Measurements from ENCODE around the gene CPA5.

The CPA5 gene

GRCh38 chr7:130386876-130387275, 42.3 kb downstream of the CPA5 start:
- H3K27ac ChIP-seq, result no peak overlapping the region
- TF ChIP-seq, protein P1, sequence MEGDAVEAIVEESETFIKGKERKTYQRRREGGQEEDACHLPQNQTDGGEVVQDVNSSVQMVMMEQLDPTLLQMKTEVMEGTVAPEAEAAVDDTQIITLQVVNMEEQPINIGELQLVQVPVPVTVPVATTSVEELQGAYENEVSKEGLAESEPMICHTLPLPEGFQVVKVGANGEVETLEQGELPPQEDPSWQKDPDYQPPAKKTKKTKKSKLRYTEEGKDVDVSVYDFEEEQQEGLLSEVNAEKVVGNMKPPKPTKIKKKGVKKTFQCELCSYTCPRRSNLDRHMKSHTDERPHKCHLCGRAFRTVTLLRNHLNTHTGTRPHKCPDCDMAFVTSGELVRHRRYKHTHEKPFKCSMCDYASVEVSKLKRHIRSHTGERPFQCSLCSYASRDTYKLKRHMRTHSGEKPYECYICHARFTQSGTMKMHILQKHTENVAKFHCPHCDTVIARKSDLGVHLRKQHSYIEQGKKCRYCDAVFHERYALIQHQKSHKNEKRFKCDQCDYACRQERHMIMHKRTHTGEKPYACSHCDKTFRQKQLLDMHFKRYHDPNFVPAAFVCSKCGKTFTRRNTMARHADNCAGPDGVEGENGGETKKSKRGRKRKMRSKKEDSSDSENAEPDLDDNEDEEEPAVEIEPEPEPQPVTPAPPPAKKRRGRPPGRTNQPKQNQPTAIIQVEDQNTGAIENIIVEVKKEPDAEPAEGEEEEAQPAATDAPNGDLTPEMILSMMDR (conservative IDR thresholded peaks at IDR 0.05), result no peak

- TF ChIP-seq, protein P1 (conservative IDR thresholded peaks at IDR 0.05), result no peak
- H3K27ac ChIP-seq, result no peak overlapping the region
Observed at GRCh38 chr7:130387306-130387627, 42.7 kb downstream of the CPA5 start.

GRCh38 chr7:130387628-130388403, 43.2 kb downstream of the CPA5 start:
- TF ChIP-seq, protein P1 (conservative IDR thresholded peaks at IDR 0.05), result no peak
- H3K27ac ChIP-seq, result no peak overlapping the region

- H3K27ac ChIP-seq, result no peak overlapping the region
- TF ChIP-seq, protein P1 (conservative IDR thresholded peaks at IDR 0.05), result no peak
Observed at GRCh38 chr7:130388671-130389070, 44.1 kb downstream of the CPA5 start.

DNA sequence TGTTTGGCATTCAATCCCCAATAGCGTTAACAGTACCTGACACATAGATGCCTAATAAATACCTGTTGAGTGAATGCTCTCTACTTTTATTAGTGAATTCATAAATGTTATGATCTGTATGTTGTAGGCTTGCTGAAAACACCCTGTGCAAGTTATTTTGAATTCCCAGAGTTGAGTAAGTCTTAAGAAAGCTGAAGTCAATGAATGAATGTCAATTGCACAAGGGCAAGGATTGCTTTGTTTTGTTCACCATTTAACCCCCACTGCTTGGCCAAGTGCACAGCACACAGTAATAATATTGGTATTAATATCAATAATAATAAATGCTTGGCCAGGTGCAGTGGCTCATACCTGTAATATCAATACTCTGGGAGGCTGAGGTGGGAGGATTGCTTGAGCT, 45.9 kb downstream of the CPA5 start:
- TF ChIP-seq, protein P1 (conservative IDR thresholded peaks at IDR 0.05), result no peak
- no peak overlapping the region for H3K27ac ChIP-seq

- H3K27ac ChIP-seq, result no peak overlapping the region
- TF ChIP-seq, protein P1 (conservative IDR thresholded peaks at IDR 0.05), result no peak
Observed at GRCh38 chr7:130393101-130393561, 48.5 kb downstream of the CPA5 start.

DNA sequence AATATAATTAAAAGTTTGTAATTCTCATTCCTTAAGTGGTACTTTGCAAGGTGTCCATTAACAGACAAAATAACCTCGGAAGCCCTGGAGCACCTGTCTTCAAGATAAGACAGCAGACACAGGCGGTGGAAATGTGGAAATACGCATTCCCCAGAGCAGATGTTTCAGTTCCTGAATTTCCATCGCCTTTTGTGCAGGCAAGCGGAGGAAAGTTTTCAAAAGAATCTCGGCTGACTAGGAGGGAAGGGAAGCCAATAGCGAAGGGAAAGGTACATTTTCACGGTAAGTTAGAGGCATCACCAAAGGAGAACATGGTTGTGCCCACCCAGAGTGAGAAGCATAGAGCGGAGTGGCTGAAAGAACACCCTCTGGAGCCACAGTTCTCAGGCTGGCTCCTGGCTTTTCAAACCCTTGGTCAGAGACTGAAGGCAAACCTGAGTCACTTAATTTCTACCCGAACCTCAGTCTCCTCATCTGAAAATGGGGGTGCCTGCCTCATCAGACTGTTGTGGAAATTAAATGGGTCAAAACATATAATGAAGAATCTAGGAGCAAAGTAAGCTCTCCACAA, 49.3 kb downstream of the CPA5 start:
- no peak overlapping the region for H3K27ac ChIP-seq
- TF ChIP-seq, protein P1 (conservative IDR thresholded peaks at IDR 0.05), result no peak

All from VCaP (cell line).